DND-41 (cell line): ENCODE data around the gene KIAA1958.

Experiments used
- CTCF ChIP-seq: IDR thresholded peaks from 2 replicates; pipeline ENCODE4 v1.5.1; 2012; ENCODE audit warnings: borderline replicate concordance, low read length, moderate library complexity, mild to moderate bottlenecking; ENCODE audit not compliant: poor library complexity, severe bottlenecking; ENCODE audit errors: extremely low read depth
- EZH2 ChIP-seq: IDR thresholded peaks from 3 replicates; pipeline ENCODE4 v1.6.1; 2012; ENCODE audit warnings: borderline replicate concordance, low read depth, mild to moderate bottlenecking, moderate library complexity, low read length, inconsistent platforms; ENCODE audit not compliant: severe bottlenecking

- TF ChIP-seq CTCF (no peak), EZH2 (no peak)
Observed at GRCh38 chr9:112447283-112447761, 39.3 kb upstream of the KIAA1958 start.
